ENCODE data around the gene HLA-G.

Gene HLA-G

DNA sequence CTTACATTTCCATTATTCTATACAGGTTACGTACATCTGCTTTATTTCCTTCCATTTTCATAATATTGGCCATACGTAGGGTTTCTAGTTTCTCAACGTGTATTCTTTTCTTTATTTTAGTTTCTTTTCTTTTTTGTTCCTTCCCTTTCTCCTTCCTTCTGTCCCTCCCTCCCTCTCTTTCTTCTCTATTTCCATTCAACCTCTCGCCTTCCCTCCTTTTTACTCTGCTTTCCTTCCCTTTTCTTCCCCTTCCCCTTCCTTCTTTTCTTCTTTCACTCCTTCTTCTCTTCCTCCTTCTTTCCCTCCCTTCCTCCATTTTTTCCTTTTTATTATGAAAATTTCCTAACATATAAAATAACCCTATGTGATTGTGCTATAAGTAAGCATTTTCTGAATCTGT is 8.7 kb upstream of the HLA-G start:
- no peak for DNase-seq

GRCh38 chr6:29824144-29824543 is 3.5 kb upstream of the HLA-G start:
- no peak for DNase-seq

DNA sequence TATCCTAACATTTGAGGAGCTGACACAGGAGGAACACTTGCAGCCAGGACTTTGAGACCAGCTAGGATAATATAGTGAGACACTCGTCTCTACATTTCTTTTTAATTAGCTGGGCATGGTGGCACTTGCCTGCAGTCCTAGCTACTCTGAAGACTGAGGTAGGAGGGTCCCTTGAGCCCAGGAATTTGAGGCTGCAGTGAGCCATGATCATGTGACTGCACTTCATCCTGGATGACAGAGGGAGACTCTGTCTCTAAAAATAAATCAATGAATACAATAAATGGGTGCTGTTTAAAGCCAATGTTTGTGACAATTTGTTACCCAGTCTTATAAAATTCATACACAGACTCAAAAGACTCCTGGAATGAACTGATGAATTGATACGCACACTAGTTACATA is 1.8 kb upstream of the HLA-G start:
- no peak for DNase-seq

DNA sequence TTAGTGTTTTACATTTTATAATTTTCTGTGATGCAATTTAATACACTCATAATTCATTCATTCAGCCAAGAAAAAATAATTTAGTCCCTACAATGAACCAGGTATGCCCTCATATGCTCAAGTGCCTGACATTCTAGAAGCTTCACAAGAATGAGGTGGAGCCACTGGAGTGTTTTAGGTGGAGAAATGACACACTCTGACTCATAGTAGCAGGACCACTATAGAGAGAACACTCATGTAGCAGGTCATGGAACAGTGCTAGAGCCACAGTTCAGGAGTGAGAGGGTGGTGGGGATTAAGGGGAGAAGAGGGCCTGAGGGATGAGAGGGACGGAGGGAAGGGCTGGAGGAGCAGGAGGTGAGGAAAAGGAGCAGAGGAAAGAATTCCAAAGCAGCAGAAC is 1.4 kb upstream of the HLA-G start:
- no peak for DNase-seq

DNA sequence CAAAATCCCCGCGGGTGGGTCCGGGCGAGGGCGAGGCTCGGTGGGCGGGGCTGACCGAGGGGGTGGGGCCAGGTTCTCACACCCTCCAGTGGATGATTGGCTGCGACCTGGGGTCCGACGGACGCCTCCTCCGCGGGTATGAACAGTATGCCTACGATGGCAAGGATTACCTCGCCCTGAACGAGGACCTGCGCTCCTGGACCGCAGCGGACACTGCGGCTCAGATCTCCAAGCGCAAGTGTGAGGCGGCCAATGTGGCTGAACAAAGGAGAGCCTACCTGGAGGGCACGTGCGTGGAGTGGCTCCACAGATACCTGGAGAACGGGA is 809 bp downstream of the HLA-G start:
- DNase-seq: peak; percentile 9

DNA sequence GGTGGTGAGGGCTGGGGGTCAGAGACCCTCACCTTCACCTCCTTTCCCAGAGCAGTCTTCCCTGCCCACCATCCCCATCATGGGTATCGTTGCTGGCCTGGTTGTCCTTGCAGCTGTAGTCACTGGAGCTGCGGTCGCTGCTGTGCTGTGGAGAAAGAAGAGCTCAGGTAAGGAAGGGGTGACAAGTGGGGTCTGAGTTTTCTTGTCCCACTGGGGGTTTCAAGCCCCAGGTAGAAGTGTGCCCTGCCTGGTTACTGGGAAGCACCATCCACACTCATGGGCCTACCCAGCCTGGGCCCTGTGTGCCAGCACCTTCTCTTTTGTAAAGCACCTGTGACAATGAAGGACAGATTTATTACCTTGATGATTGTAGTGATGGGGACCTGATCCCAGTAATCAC is 2.1 kb downstream of the HLA-G start:
- DNase-seq: no peak

GRCh38 chr6:29830409-29830808 is 2.8 kb downstream of the HLA-G start:
- DNase-seq: peak; percentile 19

DNA sequence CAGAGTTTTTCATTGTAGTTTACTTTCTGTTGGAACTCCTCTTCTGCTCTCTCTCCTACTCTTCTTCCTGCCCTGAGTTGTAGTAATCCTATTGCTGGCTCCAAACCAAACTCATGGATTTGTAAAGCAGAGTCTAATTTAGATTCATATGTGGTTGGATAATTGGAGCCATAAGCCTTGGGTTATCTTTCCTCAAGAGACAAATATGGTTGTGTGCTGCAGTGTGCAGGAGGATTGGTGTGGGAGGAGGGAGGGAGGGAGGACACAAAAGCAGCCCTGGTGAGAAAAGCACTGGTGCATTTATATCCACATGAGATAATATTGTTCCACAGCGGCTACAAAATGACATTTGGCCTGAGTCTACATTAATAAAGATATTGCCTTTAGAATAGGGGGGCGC is 4.2 kb downstream of the HLA-G start:
- DNase-seq: no peak

- DNase-seq: peak; percentile 4
Observed at GRCh38 chr6:29834564-29835436, 7.2 kb downstream of the HLA-G start.

DNA sequence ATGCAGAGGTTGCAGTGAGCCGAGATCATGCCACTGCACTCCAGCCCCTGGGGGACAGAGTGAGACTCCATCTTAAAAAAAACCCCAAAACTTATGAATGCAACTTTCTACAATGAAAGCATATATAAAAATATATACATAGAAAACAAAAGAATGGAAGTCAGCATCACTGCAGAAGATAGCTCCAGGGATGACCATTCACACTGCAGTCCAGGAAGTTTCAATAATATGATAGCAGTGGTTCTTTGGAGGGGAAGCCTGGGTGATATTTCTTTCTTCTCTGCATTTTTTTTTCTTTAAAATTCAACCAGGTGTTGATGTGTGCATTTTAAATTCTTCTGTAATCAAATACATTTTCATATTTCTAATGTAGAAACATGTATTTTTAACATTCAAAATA is 12.3 kb downstream of the HLA-G start:
- DNase-seq: no peak

GRCh38 chr6:29841030-29841429 is 13.4 kb downstream of the HLA-G start:
- DNase-seq: no peak

GRCh38 chr6:29845405-29846006 is 17.9 kb downstream of the HLA-G start:
- no peak for DNase-seq

DNA sequence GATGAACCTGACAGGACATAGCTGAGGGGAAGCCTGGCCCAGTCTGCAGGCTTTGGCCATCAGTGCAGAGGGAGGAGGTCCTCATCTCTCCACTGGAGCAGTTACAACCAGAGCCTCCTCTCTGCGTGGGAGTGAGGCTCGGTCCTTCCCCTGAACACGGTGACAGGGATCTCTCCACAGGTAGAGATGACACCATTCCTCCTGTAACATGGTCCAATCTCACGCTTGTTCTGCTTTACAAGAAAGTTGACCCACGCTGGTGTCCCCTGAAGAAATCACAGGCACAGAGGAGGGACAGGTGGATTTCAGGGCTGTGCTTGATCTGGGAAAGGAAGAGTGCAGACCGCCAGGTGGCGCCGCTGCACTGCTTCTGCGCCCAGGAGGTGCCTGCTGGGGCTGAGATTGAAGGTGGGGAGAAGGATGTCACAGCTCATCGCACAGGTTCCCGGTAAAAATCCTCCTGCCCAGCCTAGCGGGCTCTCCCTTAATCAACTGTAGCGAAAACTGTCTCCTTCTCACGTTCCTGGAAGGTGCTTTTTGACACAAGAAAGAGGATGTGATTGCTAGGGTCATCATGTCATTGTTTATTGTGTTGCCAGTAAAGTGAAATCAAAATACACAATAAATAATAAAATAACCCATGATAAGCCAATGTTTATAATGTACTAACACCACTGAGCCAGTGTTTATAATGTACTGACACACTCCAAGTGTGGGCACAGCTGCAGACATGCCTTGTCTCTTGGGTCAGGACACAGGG is 20.4 kb downstream of the HLA-G start:
- peak; percentile 64 for DNase-seq

DNA sequence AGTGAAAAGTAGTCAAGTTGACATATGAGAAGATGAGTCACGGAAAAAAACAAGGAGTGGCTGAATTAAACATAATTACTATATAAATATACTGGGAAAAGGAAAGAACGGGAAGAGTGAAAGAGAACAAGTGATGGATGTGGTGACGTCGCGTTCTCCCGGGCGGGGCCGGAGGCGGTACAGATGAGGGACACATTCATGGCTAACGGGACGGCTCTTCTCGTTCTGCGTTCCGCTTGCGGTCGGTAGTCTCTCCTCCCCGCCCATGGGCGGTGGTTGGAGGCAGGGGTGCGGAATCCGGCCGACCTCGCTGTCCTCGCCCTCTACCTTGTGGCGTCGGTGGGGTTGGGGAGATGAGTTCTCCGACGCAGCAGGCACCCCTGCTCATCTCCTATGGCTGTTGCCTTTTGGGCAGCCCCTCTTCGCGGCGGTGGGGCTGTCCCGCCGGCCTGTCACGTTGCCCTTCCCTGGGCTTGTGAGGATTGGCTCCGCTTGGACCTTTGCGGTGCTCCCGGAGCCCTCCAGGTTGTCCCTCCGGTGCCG is 22.5 kb downstream of the HLA-G start:
- peak; percentile 28 for DNase-seq

DNA sequence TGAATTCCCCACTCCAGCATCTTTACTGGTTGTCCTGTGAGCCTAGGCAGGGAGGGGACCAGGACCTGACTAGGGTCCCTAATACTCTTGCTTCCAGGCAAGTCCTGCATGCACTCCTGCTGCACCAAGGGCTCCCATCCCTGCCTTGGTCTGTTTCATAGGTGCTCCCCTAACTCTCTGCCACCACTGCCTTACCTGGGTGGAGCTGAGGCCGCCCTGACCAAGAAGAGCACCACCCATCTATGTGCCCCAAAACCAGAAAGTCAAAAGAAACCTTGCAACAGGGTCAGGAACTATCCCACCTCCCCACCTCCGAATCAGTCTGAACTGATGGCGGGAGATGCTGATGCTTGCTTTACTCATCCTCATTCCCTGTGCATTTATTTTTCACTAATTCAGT is 23.6 kb downstream of the HLA-G start:
- DNase-seq: no peak

DNA sequence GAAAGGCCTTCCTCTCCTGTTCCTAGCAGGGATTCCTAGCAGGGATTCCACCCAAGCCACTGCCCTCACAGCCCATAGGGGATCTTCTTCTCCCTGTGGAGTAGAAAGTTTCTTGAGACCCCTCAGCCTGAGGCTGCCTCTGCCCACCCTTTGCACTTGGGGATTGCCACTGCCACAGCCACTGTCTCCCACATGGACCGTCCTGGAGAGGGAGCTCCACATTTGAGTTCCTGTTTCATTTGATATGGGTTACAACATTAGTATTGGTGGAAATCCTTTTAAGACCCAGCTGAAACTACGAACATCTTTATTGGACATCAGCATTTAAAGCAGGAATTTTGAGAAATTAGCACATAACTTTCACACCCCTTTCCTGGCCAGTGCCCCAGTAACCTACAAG is 25.6 kb downstream of the HLA-G start:
- no peak for DNase-seq

DNA sequence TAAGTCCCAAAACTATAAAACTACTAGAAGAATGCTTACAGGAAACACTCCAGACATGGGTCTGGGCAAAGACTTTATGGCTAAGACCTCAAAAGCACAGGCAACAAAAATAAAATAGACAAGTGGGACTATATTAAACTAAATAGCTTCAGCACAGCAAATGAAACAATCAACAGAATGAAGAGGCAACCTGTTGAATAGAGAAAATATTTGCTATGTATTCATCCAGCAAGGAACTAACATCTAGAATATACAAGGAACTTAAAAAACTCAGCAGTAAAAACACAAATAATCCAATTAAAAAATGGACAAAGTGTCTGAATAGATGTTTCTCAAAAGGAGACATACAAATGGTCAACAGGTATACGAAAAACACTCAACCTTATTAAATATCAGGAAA is 30.4 kb downstream of the HLA-G start:
- DNase-seq: no peak

DNA sequence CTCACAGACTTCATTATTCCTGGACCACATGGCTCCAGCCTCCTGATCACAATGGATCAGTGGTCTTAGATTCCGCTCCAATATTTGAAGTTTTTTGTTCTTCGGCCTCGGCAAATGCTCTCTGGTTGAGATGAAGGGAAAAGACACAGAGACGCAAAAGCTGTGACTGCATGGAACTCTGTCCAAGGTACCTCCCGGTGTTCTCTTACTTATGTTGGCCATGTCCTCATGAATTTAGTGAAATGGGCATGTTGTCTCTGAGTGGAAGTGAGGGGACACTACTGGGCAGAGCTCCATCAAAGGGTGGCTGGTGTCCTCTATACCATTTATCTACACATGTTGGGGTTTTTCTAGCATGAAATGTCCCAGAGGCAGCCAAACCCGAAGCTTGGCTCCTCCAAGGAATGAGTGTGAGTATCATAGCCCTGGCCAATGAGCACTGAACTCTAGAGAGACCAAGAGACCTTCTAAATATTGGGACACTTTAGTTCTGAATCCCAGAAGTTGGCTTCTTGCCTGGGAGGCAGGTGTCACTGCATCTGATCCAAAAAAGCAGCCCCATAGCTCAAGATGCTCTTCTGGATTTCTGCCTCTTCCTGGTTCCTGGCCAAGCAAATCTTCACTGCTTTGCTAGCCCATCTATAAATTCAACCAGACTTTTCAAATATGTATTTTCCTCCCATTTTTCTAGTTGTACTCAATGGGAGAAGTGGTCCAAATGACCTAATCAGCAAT is 34.1 kb downstream of the HLA-G start:
- no peak for DNase-seq

GRCh38 chr6:29864037-29864810 is 36.6 kb downstream of the HLA-G start:
- DNase-seq: no peak

DNA sequence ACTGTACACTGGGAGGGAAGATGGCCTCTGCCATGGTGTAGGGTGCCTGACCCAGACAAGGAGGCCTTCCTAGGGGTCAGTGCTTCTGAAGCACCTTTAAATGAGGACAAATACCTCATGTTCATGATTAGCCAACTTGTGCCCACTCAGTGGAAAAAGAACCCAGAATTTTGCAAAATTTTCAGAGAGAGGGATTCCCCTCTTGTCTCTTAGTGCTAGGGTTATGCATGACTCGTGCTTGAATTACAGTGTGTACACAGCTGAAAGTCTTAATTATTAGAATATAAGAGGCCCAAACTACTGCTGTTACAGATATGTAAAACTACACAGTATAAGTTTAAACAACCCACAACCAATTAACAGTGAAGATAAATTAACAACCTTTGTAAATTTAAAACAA is 38.0 kb downstream of the HLA-G start:
- DNase-seq: no peak

DNA sequence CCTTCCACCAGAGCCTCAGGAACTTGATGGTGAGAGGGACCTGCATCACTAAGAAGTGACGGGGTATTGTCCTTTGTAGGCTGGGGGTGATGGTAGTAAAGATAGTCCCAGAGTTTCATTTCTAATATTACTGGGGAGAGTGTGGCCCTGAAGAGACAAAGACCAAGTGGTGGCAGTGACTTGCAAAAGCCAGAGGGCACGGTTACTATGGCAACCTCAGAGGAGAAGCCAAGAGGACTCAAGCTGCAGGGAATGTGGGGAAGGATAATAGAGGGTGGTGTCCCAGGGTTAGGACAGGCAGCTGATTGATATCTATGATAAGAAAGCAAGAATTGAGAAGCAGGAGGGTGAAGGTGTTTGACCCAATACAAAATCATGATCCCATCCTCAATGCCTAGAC is 42.5 kb downstream of the HLA-G start:
- peak; percentile 20 for DNase-seq

- no peak for DNase-seq
Observed at GRCh38 chr6:29872791-29873190, 45.2 kb downstream of the HLA-G start.

Data from NCI-H146 (cell line).